Body of pancreas (tissue), 4 donors: ENCODE results near the gene ZNF429.

ENCODE experiments used
- POLR2A ChIP-seq, 3 donors: fragments of 450-650 bp; IDR thresholded peaks; one replicate each; pipeline ENCODE4 v1.6.1; 2016; ENCODE audit warnings: antibody characterized with exemption in 3 of 3, mild to moderate bottlenecking in 2 of 3
- TF ChIP-seq, protein P1 (sequence below), 7 experiments: fragments of 450-650 bp in 4 of 7; fragments of 200-600 bp in 3 of 7; sonication (generic) in 3 of 7; IDR thresholded peaks; one replicate each; pipeline ENCODE4 v1.5.1; 2016 to 2019; ENCODE audit warnings: antibody characterized with exemption in 7 of 7

GRCh38 chr19:21532904-21533303, 27.5 kb downstream of the ZNF429 start:
- no peak for TF ChIP-seq POLR2A (IDR thresholded peaks at IDR 0.05)
- TF ChIP-seq, protein P1, sequence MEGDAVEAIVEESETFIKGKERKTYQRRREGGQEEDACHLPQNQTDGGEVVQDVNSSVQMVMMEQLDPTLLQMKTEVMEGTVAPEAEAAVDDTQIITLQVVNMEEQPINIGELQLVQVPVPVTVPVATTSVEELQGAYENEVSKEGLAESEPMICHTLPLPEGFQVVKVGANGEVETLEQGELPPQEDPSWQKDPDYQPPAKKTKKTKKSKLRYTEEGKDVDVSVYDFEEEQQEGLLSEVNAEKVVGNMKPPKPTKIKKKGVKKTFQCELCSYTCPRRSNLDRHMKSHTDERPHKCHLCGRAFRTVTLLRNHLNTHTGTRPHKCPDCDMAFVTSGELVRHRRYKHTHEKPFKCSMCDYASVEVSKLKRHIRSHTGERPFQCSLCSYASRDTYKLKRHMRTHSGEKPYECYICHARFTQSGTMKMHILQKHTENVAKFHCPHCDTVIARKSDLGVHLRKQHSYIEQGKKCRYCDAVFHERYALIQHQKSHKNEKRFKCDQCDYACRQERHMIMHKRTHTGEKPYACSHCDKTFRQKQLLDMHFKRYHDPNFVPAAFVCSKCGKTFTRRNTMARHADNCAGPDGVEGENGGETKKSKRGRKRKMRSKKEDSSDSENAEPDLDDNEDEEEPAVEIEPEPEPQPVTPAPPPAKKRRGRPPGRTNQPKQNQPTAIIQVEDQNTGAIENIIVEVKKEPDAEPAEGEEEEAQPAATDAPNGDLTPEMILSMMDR (IDR thresholded peaks at IDR 0.05) = no peak
